ENCODE results near the gene ZNF221.
"Not testable (repeated sequence)": the region's sequence is repeated elsewhere in the genome, so short reads cannot be mapped to it uniquely, and the experiment has no call there.

The ZNF221 gene

DNA sequence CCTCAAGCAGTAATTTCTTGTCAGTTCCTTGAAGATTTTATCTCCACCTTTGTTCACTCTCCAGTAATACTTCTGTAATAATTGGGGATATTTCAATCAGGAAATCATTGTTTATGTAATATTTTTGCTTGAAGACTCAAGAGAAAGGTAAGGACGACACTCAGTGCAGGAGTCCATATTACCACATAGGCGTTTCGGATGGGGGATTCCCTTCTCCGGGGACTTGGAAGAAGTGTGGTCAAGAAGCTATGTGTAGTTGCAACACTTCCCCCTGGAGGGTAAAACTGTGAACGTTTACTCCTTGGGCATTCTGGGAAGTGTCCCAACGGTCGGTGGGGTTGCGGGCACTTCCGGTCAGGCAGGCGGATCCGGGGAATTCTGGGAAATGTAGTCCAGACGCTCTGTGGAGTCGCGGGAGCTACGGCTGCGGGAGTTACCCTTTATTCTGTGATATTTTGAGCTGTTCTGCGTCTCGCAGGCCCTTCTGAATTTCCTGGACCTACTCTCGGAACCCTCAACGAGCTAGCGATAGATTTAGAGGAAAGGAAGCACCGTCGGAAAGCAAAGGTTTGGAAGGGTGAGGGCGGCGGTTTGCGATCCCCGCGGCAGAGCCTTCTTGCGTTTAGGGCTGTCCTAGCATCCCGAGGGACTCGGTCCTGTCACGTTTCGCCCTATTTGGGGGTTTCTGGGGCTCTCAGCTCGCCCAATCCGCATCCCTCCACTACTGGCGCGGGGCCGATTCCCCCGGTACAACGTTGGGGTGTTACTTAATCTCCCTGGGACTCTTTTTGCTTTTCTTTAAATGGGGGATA, at the start of gene ZNF221:
Gene ZNF221 (plus strand): TSS at position 395 of the 812 bp plus-strand sequence. CDS start 11,499 bp downstream, outside the sequence.
- in situ Hi-C loops (cut with HindIII; ENCODE audit: low sequenced_read_pairs), result loop anchor here (5.0 kb wide), 1 partner anchor 76 kb away; the partner anchor contains the start of gene ZNF222

DNA sequence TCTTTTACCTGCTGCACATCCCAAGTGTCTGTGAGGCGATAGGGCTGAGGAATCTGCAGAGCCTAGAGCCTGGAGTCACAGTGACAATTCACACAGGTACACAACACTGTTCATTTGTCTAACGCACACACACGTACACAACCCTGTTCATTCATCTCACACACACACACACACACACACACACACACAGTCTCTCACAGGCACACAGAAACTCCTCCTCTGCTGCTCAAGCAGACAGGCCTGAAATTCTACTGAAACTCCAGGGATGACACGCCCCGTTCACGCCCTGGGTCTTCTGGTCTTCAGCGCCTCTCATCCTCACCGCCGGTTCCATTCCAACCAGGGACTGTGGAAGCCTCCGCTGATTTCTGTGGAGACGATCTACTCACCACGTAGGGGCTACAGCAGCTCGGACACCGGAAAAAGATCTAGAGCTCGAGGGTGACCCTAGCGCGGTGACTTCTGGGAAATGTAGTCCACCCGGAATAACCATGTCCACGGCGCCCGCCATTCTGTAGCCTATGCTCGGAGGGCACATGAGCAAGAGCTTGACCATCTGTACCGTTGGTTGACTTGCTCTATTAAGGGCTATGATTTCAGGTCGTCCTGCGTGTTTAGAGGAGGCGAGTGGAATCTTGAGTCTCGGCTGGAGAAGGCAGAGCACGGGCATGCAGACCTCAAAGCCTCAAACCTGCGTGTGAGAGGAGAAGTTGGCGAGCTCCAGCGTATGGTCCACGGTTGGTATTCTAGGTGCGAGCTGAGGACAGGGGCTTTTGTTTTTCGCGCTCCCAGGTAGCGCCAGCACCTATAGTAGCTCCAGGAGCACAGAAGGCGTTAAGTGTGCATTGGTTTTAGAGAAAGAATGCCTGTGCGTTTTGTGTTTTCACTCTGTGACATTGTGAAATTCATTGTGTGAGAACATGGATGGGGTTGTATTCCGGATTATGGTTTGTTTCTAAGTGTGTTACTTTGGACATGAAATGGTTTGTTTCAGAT, 49.3 kb upstream of the ZNF221 start:
- in situ Hi-C loops (cut with HindIII; ENCODE audit: low sequenced_read_pairs), result no loop called here

DNA sequence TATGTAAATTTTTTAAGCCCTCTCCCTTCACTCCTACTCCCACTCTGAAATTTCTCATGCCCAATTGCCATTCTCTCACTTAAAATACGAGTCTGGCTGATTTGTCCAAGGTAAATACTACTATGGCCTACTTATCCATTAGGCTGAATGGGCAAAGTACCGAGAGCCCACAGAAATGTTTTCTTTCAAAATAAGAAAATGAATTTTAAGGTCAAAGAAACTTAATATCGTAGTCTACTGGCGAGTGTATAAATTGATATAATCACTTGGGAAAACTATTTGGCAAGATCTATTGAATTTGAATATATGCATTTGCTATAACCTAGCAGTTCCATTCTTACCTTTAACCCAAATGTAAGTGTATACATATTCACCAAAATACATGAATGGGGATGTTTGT, 48.6 kb upstream of the ZNF221 start:
- in situ Hi-C loops (cut with HindIII; ENCODE audit: low sequenced_read_pairs), result no loop called here

DNA sequence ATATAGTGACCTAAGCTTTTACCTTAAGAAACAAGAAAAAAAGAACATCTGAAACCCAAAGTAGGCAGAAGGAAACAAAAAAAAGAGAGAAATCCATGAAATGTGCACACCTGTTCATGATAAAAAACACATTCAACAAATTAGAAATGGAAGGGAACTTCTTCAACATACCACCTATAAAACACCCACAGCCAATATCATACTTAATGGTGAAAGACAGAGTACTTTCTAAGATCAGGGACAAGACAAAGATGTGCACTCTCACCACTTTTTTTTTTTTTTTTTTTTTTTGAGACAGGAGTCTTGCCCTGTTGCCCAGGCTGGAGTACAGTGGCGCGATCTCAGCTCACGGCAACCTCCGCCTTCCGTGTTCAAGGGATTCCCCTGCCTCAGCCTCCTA, 45.1 kb upstream of the ZNF221 start:
- in situ Hi-C loops (cut with HindIII; ENCODE audit: low sequenced_read_pairs), result no loop called here

DNA sequence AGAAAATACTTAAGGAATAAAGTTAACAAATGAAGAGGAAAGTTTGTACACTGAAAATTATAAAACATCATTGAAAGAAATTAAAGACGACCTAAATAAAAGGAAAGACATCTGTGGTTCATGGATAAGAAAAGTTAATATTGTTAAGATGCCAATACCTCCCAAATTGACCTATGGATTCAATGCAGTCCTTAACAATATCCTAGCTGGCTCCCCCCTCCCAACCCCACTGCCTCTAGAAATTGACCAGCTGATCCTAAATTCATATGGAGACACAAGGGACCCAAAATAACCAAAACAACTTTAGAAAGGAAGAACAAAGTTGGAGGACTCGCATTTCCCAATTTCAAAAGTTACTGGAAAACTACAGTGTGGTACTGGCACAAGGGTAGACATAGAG, 44.3 kb upstream of the ZNF221 start:
- in situ Hi-C loops (cut with HindIII; ENCODE audit: low sequenced_read_pairs), result no loop called here

DNA sequence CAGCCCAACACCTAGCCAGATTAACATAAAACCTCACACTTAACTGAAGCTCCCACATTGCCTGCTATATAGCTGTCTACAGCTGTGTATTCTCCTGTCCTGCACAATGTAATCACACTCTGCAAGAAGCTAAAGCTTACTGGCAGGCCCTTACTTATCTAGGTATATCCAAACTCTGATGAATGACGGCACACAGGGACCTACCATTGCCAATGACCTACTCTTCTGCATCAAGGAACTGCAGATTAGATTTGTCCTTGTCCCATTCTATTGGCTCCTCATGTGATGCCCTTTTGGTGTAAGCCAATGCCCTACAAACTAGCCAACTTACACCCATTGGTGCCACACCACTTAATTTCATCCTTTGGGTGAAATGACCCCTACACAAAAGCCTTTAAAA, 42.4 kb upstream of the ZNF221 start:
- in situ Hi-C loops (cut with HindIII; ENCODE audit: low sequenced_read_pairs), result no loop called here

DNA sequence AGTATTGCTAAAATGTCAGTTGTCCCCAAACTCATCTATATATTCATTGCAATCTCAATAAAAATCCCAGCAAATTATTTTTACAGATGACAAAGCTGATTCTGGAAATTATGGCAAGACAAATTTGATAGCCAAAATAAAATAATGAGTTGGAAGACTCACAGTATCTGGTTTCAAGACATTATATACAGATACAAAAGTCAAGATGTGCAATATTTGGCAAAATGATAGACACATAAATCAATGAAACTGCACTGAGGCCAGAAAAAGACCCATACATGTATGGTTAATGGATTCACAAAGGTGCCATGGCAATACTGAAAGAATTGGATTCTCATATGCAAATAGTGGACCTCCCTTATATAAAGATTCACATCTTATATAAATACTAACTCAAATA, 40.1 kb upstream of the ZNF221 start:
- in situ Hi-C loops (cut with HindIII; ENCODE audit: low sequenced_read_pairs), result no loop called here

DNA sequence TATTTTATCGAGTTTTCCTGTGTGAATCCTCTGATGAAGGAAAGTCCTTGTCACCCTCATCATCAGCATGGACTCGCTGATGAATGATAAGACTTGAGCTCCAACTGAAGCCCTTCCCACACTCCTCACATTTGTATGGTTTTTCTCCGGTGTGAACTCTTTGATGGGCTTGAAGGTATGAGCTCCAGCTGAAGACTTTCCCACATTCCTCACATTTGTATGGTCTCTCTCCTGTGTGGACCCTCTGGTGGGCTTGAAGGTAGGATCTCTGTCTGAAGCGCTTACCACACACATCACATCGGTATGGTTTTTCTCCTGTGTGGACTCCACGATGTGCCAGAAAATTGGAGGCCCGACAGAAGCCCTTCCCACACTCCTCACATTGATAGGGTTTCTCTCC, 37.6 kb upstream of the ZNF221 start:
- in situ Hi-C loops (cut with HindIII; ENCODE audit: low sequenced_read_pairs), result no loop called here

DNA sequence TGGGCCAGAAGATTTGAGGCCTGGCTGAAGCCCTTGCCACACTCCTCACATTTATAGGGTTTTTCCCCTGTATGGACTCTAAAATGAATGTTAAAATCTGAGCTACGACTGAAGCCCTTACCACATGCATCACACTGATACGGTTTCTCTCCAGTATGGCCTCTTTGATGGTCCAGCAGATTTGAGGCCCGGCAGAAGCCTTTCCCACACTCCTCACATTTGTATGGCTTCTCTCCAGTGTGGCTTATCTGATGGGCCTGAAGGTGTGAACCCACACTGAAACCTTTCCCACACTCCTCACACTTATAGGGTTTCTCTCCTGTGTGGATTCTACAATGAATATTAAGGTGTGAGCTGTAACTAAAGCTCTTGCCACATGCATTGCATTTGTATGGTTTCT, 37.0 kb upstream of the ZNF221 start:
- in situ Hi-C loops (cut with HindIII; ENCODE audit: low sequenced_read_pairs), result no loop called here

DNA sequence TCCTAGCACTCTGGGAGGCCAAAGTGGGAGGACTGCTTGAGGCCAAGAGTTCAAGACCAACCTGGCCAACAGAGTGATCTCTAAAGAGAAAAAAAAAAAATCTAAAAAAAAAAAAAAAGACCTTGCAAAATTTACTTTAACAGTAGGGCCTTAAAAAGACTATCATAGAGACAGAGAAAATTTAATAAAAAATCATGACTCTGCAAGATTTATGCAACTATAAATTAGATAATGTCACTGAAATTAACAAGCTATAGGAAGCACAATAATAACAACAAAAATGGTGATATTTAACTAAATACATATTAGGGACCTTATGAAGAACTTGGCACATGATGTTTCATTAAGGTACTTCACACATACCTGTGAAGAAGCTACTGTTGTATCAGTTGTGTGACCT, 27.2 kb upstream of the ZNF221 start:
- in situ Hi-C loops (cut with HindIII; ENCODE audit: low sequenced_read_pairs), result no loop called here

DNA sequence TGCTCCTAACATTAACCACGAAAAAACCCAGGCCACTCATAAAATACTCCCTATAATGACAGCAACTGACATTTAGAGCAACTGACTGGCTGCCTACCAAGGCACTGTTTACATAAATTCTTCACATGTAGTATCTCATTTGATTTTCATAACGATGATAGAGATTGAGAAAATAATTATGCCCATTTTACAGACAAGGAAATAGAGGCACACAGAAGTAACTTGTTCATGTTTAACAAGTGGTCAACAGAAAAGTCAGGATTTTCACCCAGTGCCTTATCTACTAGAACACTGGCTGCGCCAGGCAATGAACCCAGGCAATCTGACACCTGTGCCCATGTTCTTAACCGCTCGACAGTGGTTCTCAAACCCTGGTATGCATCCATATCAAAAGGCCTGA, 22.2 kb upstream of the ZNF221 start:
- in situ Hi-C loops (cut with HindIII; ENCODE audit: low sequenced_read_pairs), result no loop called here

DNA sequence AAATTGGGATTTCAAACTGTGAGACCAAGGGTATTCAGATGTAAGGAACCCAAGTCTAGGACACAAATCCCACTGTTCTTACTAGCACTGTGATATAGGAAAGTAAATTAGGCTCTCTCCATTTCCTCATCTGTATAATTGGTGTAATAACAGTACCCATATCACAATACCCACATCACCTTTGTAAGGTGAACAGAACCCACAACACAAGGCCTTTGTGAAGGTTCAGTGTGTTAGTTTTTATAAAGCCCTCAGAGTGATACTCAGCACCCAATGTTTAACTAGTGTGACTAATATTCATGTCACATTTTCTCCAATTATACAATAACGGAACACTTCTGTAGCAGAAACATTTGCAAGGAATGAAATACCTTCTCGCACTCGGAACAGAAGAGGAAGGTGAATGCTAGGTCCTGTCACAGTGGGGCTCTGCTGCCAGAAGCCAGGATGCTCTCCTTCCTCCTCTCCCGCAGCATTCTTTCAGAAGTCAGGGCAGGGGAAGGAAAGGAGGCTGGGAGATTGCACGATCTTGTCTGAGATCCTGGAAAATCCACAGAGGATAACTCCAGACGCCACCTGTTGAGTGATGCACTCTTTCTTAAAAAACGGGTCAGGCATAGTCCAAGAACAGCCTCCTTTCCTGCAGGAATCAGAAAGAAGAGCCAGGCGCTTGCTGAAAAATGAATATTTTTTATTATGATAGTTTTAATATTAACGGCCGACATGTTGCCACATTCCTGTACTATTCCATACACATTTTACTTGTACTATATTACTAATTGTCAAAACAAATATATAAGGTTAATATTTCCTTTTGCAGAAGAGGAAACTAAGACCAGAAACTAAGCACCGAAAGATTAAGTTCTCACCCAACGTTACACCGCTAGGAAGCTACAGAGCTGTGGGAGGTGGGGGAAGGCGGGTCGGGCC, 16.7 kb upstream of the ZNF221 start:
- in situ Hi-C loops (cut with HindIII; ENCODE audit: low sequenced_read_pairs), result no loop called here

DNA sequence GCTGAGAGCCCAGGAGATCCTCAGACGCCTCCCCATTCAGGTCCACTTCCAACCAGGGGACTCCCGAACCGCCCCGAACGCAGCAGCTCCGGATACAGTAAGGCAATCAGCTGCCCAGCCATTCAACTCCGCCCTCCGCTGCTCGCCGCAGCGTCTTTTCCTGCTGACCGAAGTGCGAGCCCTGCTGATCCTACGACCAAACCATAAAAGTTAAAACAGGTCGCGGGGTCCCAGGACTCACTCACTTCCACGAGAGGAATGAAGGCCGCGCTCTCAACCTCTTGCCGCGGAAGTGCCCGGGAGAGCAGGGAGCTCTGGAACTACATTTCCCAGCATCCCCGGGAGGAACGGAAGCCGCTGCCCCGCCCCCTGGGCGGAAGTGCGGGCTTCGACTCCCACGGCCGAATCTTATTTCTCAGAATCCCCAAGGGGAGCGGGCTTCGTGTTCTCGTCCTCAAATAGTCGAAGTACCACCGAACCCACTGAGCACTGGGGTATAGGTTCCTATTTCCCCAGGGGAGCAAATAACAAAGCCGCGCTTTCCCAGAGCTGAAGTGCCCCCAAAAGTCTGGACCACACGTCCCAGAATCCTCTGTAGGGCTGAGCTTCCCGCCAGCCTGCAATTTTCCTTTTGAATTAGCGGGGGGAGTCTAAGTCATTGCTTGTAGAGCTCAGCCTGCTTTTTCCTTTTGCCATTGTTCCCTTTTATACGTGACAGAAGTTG, 15.9 kb upstream of the ZNF221 start, which contains the start of gene ZNF45:
Gene ZNF45 (minus strand): TSS at position 298 of the 724 bp plus-strand sequence. CDS start 13,097 bp downstream, outside the sequence.
- in situ Hi-C loops (cut with HindIII; ENCODE audit: low sequenced_read_pairs), result no loop called here

DNA sequence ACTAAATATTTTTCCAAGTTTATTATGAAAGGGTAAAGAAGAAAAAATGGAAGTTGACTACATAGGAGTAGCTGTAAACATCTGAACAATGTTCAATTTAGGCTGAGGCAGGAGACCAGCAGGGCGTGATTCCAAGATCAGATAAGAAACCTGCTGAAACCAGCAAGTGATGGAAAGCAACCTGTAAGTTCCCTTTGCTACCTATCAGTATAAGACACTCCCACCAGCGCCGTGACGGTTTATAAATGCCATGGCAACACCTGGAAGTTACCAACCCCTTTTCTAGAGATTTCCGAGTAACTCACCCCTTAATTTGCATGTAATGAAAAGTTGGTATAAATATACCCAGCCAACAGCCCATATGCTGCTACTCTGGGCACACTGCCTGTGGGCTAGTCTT, 14.8 kb upstream of the ZNF221 start:
- in situ Hi-C loops (cut with HindIII; ENCODE audit: low sequenced_read_pairs), result no loop called here

DNA sequence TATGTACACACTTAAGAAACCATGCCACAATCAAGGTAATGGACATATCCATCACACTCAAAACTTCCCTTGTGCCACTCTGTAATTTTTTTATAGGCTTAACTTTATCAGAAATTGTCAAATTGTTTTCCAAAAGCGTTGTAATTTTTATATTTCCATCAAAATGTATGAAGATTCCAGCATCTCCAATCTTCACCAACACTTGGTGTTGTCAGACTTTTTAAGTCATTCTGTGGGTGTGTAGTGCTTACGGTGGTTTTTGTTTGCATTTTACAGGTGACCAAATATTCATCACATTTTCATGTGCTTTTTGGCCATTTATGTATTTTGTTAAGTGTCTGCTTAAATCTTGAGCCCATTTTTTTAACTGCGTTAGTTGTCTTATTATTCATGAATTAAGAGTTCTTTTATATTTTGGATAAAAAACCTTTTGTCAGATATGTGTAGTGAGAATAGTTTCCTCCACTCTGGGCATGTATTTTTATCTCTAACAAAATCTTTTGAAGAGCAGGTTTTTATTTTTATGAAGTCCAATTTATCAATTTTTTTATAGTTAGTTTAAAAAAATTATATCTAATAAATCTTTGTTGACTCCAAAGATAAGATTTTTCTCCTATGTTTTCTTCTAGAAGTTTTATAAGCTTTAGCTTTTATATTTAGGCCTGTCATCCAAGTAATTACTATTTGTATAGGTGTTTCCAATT, 11.3 kb upstream of the ZNF221 start:
- in situ Hi-C loops (cut with HindIII; ENCODE audit: low sequenced_read_pairs), result no loop called here

DNA sequence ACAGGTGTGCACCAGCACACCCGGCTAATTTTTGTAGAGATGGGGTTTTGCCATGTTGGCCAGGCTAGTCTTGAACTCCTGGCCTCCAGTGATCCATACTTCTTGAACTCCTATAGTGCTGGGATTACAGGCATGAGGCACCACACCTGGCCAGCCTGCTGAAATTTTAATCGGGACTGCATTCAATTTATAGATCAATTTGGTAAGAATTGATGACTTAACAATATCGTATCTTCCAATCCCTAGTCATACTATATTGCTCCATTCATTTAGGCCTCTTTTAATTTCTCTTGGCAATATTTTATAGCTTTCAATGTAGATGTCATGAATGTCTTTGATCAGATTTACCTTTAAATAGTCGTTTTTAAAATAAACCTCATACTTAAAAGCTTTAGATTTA, 10.3 kb upstream of the ZNF221 start:
- in situ Hi-C loops (cut with HindIII; ENCODE audit: low sequenced_read_pairs), result no loop called here

DNA sequence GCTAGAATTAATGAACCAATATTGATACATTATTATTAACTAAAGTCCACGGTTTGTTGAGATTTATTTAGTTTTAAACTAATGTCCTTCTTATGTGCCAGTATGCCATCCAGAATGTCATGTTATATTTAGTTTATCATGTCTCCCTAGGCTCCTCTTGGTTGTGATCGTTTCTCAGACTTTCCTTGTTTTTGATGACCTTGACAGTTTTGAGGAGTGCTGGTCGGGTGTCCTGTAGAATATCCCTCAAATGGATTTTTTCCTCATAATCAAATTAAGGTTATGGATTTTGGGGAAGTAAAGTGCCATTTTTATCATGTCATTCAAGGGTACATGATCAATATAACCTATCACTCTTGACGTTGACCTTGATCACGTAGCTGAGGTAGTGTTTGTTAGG, 9.8 kb upstream of the ZNF221 start:
- in situ Hi-C loops (cut with HindIII; ENCODE audit: low sequenced_read_pairs), result no loop called here

DNA sequence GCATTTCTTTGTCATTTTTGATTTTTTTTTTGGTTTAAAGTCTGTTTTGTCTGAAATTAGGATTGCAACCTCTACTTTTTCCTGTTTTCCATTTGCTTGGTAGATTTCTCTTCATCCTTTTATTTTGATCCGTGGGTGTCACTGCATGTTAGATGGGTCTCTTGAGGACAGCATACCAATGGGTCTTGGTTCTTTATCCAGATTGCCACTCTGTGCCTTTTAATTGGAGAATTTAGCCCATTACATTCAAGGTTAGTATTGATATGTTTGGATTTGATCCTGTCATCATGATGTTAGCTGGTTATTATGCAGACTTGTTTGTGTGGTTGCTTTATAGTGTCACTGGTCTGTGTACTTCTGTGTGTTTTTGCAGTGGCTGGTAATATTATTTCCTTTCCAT, 3.6 kb upstream of the ZNF221 start:
- in situ Hi-C loops (cut with HindIII; ENCODE audit: low sequenced_read_pairs), result not testable (repeated sequence)

DNA sequence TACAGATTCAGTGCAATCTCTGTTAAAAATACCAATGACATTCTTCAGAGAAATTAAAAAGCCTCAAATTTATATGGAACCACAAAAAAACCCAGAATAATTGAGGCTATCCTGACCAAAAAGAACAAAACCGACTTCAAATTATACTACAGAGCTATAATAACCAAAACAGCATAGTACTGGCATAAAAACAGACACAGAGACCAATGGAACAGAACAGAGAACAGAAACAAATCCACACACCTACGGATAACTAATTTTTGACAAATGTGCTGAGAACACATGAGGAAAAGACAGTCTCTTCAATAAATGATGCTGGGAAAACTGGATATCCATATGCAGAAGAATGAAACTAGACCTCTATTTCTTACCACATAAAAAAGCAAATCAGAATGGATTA, 1.2 kb upstream of the ZNF221 start:
- in situ Hi-C loops (cut with HindIII; ENCODE audit: low sequenced_read_pairs), result loop anchor here (5.0 kb wide), 1 partner anchor 77 kb away; the partner anchor contains the start of gene ZNF222
